ENCODE results near the gene KCNK2.

The KCNK2 gene

DNA sequence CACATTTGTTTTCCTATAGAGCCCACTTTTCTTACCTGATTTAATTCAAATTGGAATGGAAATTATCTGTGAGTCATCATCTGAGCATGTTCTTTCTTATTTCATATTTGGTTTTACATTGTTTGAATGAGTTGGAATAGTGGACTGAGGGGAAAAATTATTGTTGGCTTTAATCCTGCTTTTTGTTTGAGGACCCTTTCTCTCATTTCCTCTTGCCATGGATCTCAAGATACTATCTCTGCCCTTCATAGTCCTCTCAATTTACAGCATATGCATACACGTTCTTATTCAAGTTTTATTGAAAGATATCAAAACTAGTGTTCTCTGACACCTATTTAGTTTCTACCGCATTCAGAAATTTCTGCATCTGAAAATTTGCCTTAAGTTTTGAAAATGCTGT lies 5.1 kb downstream of the KCNK2 start:
- H3K9me2 ChIP-seq (replicated peaks; ENCODE audit: control insufficient read depth, low read length) = no peaks in the 10 kb centered on the region
- no peaks in the 10 kb centered on the region for H3K79me2 ChIP-seq (ENCODE audit: control insufficient read depth, low read length)
- H3K4me1 ChIP-seq (ENCODE audit: control insufficient read depth, low read length) = no peaks in the 10 kb centered on the region
- no peaks in the 10 kb centered on the region for H3K9me3 ChIP-seq (ENCODE audit: control insufficient read depth, insufficient read depth, low read length)
- no peak overlapping the region for H3K27ac ChIP-seq (ENCODE audit: low read depth, low read length)
- H3K4me3 ChIP-seq (ENCODE audit: low read length) = no peak overlapping the region
- TF ChIP-seq, protein P1, sequence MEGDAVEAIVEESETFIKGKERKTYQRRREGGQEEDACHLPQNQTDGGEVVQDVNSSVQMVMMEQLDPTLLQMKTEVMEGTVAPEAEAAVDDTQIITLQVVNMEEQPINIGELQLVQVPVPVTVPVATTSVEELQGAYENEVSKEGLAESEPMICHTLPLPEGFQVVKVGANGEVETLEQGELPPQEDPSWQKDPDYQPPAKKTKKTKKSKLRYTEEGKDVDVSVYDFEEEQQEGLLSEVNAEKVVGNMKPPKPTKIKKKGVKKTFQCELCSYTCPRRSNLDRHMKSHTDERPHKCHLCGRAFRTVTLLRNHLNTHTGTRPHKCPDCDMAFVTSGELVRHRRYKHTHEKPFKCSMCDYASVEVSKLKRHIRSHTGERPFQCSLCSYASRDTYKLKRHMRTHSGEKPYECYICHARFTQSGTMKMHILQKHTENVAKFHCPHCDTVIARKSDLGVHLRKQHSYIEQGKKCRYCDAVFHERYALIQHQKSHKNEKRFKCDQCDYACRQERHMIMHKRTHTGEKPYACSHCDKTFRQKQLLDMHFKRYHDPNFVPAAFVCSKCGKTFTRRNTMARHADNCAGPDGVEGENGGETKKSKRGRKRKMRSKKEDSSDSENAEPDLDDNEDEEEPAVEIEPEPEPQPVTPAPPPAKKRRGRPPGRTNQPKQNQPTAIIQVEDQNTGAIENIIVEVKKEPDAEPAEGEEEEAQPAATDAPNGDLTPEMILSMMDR (IDR thresholded peaks at IDR 0.05; ENCODE audit: low read depth, low read length, poor library complexity, severe bottlenecking) = no peak
- TF ChIP-seq EZH2phosphoT487 (IDR thresholded peaks at IDR 0.05; ENCODE audit: borderline replicate concordance, low read length) = no peak
- no peaks in the 10 kb centered on the region for H3F3A ChIP-seq (ENCODE audit: control insufficient read depth, insufficient read depth)
- H3K36me3 ChIP-seq (ENCODE audit: control insufficient read depth, low read length) = no peaks in the 10 kb centered on the region
- H3K27me3 ChIP-seq (ENCODE audit: control insufficient read depth, low read length) = no peaks in the 10 kb centered on the region
- no peaks in the 10 kb centered on the region for H4K20me1 ChIP-seq (ENCODE audit: control insufficient read depth, insufficient read depth, low read depth, low read length)
- H3K4me2 ChIP-seq (ENCODE audit: low read length) = no peak overlapping the region

DNA sequence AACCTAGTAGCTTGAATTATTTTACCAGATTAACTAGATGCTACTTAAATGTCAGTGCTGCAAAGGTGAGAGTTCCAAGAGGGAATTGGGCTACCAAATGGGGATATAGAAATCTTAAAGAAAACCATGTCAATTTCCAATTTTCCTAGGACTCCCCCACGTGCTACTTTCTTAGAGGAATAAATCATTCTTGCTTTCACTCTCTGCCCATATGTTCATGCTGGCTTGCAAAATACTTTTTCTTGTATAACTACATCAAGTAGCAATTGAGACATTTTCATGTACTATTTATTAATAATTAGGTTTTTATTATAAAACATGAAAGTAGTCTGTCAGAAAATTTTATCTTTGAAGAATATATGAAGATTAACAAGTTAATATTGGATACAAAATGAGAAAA lies 11.8 kb downstream of the KCNK2 start:
- Histone ChIP-seq H3K36me3 (ENCODE audit: control insufficient read depth, low read length) (no peaks in the 10 kb centered on the region), H3K79me2 (ENCODE audit: control insufficient read depth, low read length) (no peaks in the 10 kb centered on the region), H3K9me3 (ENCODE audit: control insufficient read depth, insufficient read depth, low read length) (no peaks in the 10 kb centered on the region), H3K27ac (ENCODE audit: low read depth, low read length) (no peak overlapping the region), H3K9me2 (replicated peaks; ENCODE audit: control insufficient read depth, low read length) (no peaks in the 10 kb centered on the region), H3K27me3 (ENCODE audit: control insufficient read depth, low read length) (no peaks in the 10 kb centered on the region), H3K4me1 (ENCODE audit: control insufficient read depth, low read length) (no peaks in the 10 kb centered on the region), H3K4me3 (ENCODE audit: low read length) (no peak overlapping the region), H3F3A (ENCODE audit: control insufficient read depth, insufficient read depth) (no peaks in the 10 kb centered on the region), H3K4me2 (ENCODE audit: low read length) (no peak overlapping the region), H4K20me1 (ENCODE audit: control insufficient read depth, insufficient read depth, low read depth, low read length) (no peaks in the 10 kb centered on the region)
- TF ChIP-seq, protein P1 (IDR thresholded peaks at IDR 0.05; ENCODE audit: low read depth, low read length, poor library complexity, severe bottlenecking) = no peak
- no peak for TF ChIP-seq EZH2phosphoT487 (IDR thresholded peaks at IDR 0.05; ENCODE audit: borderline replicate concordance, low read length)

DNA sequence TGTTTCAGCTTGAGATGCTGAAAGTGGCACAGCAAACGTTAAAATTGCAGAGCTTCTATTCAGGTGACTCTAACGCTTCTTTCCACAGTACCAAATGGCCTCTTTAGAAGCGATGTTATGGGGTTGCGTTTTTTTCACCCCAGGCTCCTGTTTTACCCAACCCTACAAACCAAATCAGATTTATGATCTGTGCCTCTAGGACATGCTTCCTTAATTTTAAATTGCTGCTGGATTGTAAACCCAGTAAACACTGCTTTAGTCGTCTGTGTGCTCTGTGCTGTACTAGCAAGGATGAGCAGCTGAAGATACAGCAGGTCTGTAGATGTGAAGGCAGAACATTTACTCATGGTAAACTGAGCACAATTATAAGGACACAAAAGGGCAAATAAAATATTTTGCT lies 13.0 kb downstream of the KCNK2 start:
- no peaks in the 10 kb centered on the region for H3F3A ChIP-seq (ENCODE audit: control insufficient read depth, insufficient read depth)
- H3K36me3 ChIP-seq (ENCODE audit: control insufficient read depth, low read length) = no peaks in the 10 kb centered on the region
- H3K4me3 ChIP-seq (ENCODE audit: low read length) = no peak overlapping the region
- TF ChIP-seq, protein P1 (IDR thresholded peaks at IDR 0.05; ENCODE audit: low read depth, low read length, poor library complexity, severe bottlenecking) = no peak
- no peak for TF ChIP-seq EZH2phosphoT487 (IDR thresholded peaks at IDR 0.05; ENCODE audit: borderline replicate concordance, low read length)
- no peaks in the 10 kb centered on the region for H3K9me3 ChIP-seq (ENCODE audit: control insufficient read depth, insufficient read depth, low read length)
- H3K27me3 ChIP-seq (ENCODE audit: control insufficient read depth, low read length) = no peaks in the 10 kb centered on the region
- no peaks in the 10 kb centered on the region for H3K79me2 ChIP-seq (ENCODE audit: control insufficient read depth, low read length)
- H3K4me2 ChIP-seq (ENCODE audit: low read length) = no peak overlapping the region
- H3K27ac ChIP-seq (ENCODE audit: low read depth, low read length) = no peak overlapping the region
- no peaks in the 10 kb centered on the region for H3K9me2 ChIP-seq (replicated peaks; ENCODE audit: control insufficient read depth, low read length)
- H3K4me1 ChIP-seq (ENCODE audit: control insufficient read depth, low read length) = no peaks in the 10 kb centered on the region
- H4K20me1 ChIP-seq (ENCODE audit: control insufficient read depth, insufficient read depth, low read depth, low read length) = no peaks in the 10 kb centered on the region

DNA sequence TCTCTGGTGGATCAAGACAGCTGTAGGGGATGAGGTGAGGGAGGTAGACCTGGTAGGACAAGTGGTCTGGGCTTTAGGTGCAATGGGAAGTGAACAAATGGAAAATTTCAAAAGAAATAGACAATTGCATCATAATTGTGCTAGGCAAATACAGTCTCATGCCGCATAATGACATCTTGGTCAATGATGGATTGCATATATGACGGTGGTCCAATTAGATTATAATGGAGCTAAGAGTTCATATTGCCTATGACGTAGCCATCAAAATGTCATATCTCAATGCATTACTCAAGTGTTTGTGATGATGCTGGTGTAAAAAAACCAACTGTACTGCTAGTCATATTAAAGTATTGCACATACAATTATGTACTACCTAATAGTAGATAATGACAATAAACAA lies 19.0 kb downstream of the KCNK2 start:
- TF ChIP-seq, protein P1 (IDR thresholded peaks at IDR 0.05; ENCODE audit: low read depth, low read length, poor library complexity, severe bottlenecking) = no peak
- no peak for TF ChIP-seq EZH2phosphoT487 (IDR thresholded peaks at IDR 0.05; ENCODE audit: borderline replicate concordance, low read length)
- no peak overlapping the region for H3K4me3 ChIP-seq (ENCODE audit: low read length)
- H3K9me2 ChIP-seq (replicated peaks; ENCODE audit: control insufficient read depth, low read length) = no peaks in the 10 kb centered on the region
- H3F3A ChIP-seq (ENCODE audit: control insufficient read depth, insufficient read depth) = no peaks in the 10 kb centered on the region
- no peaks in the 10 kb centered on the region for H3K27me3 ChIP-seq (ENCODE audit: control insufficient read depth, low read length)
- H3K4me2 ChIP-seq (ENCODE audit: low read length) = no peak overlapping the region
- H3K4me1 ChIP-seq (ENCODE audit: control insufficient read depth, low read length) = no peaks in the 10 kb centered on the region
- no peaks in the 10 kb centered on the region for H3K9me3 ChIP-seq (ENCODE audit: control insufficient read depth, insufficient read depth, low read length)
- no peaks in the 10 kb centered on the region for H3K79me2 ChIP-seq (ENCODE audit: control insufficient read depth, low read length)
- no peak overlapping the region for H3K27ac ChIP-seq (ENCODE audit: low read depth, low read length)
- no peaks in the 10 kb centered on the region for H3K36me3 ChIP-seq (ENCODE audit: control insufficient read depth, low read length)
- H4K20me1 ChIP-seq (ENCODE audit: control insufficient read depth, insufficient read depth, low read depth, low read length) = no peaks in the 10 kb centered on the region
